SU-DHL-6 (cell line): ENCODE data around the gene DCHS2.

Experiments
- EZH2phosphoT487 ChIP-seq: fragments of 200-600 bp; sonication (generic), shearing (Covaris generic); conservative IDR thresholded peaks from 2 replicates; pipeline ENCODE4 v1.6.1; 2018; ENCODE audit warnings: mild to moderate bottlenecking, antibody characterized with exemption, low read length, moderate library complexity, mixed read lengths
- TF ChIP-seq, protein P1 (sequence below): fragments of 200-600 bp; sonication (generic); IDR thresholded peaks from one replicate; pipeline ENCODE4 v1.5.1; 2017; ENCODE audit warnings: antibody characterized with exemption, mild to moderate bottlenecking, low read length, moderate library complexity; ENCODE audit not compliant: insufficient read depth, poor library complexity, severe bottlenecking

DNA sequence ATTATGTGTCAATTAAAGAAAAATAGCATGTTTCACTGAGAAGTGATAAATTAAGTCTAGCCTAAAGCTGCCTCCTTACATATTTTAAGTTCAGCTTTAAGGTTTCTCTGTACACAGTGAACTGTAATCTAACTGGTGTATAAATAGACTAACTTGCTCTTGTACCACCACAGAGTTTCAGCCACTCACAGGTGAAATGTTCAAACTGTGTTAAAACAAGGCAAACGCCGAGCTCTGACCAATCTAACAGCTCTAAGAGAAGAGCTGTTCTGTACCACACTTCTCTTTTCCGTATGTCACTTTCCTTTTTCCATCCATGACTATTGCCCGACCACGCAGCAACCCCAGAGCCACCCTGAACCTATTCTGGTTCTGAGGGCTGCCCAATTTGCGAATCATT, 64.5 kb downstream of the DCHS2 start:
- TF ChIP-seq, protein P1, sequence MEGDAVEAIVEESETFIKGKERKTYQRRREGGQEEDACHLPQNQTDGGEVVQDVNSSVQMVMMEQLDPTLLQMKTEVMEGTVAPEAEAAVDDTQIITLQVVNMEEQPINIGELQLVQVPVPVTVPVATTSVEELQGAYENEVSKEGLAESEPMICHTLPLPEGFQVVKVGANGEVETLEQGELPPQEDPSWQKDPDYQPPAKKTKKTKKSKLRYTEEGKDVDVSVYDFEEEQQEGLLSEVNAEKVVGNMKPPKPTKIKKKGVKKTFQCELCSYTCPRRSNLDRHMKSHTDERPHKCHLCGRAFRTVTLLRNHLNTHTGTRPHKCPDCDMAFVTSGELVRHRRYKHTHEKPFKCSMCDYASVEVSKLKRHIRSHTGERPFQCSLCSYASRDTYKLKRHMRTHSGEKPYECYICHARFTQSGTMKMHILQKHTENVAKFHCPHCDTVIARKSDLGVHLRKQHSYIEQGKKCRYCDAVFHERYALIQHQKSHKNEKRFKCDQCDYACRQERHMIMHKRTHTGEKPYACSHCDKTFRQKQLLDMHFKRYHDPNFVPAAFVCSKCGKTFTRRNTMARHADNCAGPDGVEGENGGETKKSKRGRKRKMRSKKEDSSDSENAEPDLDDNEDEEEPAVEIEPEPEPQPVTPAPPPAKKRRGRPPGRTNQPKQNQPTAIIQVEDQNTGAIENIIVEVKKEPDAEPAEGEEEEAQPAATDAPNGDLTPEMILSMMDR, result no peak
- TF ChIP-seq EZH2phosphoT487, result no peak
